Measurements from ENCODE around the gene NEU4. TPM values are rescaled to one million over a fixed set of nuclear protein-coding genes. Genes with fewer than 3 reads are reported as not detected.

NEU4 gene
- total and polyA plus RNA-seq, 9 of the 15 experiments (the other 6 are each of a cell fraction or from before 2014, with no cell fraction given) = 0.01 to 0.40 TPM; not detected in 7

DNA sequence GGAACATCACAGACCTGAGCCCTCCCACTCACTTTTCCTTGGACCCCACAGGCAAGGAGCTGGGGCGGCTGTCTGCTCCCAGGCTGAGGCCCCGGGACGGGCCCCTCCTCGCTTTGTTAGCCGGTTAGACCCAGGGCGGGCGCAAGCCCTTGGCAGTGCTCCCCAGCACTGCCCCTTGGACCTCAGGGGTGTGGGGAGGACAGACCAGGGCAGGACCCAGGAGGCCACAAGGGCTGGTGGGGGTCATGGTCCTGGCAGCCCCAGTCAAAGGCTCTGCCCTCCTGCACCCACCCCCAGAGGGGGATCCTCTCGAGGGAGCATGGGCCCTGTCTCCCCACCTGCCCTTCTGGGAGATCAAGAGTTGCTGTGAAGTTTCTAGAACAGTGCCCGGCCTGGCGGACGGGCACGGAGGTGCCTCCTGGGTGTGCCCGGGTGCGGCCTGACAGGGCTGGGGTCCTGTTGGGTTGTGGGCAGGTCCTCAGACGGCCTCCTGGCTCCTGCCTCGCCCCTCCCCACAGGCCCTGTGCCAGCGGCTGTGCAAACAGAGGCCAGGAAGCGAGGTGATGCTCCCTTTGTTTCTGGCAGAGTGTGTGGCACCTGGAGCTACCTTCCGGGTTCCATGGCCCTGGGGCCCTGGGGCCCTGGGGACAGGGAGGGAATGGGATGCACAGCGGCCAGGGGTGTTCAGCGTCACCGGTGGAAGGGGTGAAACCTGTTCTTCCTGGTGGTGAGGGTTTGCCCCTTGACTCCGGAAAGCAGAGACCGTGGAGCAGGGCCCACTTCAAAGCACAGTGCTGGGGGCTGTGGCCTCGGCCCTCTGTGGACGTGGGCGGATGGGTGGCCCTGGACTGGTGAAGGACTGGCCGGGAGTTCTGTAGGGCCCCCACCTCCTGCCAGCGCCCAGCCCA is 35.2 kb upstream of the NEU4 start (continued):
- TF ChIP-seq GATAD2B (IDR thresholded peaks at IDR 0.05; ENCODE audit: borderline replicate concordance) (no peak), ZNF3 (CRISPR knock-in tag; IDR thresholded peaks at IDR 0.05) (no peak), ZNF668 (CRISPR knock-in tag; IDR thresholded peaks at IDR 0.05) (no peak), SMAD2 (IDR thresholded peaks at IDR 0.05; ENCODE audit: low read depth, low read length) (no peak), NFIX (CRISPR knock-in tag; IDR thresholded peaks at IDR 0.05; ENCODE audit: low read depth) (no peak), SMAD1 (IDR thresholded peaks at IDR 0.05; ENCODE audit: low read depth, low read length, partially characterized antibody) (no peak), ZNF764 (CRISPR knock-in tag; IDR thresholded peaks at IDR 0.05; ENCODE audit: low read depth) (no peak)
- TF ChIP-seq, protein P1, sequence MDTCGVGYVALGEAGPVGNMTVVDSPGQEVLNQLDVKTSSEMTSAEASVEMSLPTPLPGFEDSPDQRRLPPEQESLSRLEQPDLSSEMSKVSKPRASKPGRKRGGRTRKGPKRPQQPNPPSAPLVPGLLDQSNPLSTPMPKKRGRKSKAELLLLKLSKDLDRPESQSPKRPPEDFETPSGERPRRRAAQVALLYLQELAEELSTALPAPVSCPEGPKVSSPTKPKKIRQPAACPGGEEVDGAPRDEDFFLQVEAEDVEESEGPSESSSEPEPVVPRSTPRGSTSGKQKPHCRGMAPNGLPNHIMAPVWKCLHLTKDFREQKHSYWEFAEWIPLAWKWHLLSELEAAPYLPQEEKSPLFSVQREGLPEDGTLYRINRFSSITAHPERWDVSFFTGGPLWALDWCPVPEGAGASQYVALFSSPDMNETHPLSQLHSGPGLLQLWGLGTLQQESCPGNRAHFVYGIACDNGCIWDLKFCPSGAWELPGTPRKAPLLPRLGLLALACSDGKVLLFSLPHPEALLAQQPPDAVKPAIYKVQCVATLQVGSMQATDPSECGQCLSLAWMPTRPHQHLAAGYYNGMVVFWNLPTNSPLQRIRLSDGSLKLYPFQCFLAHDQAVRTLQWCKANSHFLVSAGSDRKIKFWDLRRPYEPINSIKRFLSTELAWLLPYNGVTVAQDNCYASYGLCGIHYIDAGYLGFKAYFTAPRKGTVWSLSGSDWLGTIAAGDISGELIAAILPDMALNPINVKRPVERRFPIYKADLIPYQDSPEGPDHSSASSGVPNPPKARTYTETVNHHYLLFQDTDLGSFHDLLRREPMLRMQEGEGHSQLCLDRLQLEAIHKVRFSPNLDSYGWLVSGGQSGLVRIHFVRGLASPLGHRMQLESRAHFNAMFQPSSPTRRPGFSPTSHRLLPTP (IDR thresholded peaks at IDR 0.05; ENCODE audit: borderline replicate concordance, extremely low read depth, insufficient read length) = no peak
- TF ChIP-seq, protein P2, sequence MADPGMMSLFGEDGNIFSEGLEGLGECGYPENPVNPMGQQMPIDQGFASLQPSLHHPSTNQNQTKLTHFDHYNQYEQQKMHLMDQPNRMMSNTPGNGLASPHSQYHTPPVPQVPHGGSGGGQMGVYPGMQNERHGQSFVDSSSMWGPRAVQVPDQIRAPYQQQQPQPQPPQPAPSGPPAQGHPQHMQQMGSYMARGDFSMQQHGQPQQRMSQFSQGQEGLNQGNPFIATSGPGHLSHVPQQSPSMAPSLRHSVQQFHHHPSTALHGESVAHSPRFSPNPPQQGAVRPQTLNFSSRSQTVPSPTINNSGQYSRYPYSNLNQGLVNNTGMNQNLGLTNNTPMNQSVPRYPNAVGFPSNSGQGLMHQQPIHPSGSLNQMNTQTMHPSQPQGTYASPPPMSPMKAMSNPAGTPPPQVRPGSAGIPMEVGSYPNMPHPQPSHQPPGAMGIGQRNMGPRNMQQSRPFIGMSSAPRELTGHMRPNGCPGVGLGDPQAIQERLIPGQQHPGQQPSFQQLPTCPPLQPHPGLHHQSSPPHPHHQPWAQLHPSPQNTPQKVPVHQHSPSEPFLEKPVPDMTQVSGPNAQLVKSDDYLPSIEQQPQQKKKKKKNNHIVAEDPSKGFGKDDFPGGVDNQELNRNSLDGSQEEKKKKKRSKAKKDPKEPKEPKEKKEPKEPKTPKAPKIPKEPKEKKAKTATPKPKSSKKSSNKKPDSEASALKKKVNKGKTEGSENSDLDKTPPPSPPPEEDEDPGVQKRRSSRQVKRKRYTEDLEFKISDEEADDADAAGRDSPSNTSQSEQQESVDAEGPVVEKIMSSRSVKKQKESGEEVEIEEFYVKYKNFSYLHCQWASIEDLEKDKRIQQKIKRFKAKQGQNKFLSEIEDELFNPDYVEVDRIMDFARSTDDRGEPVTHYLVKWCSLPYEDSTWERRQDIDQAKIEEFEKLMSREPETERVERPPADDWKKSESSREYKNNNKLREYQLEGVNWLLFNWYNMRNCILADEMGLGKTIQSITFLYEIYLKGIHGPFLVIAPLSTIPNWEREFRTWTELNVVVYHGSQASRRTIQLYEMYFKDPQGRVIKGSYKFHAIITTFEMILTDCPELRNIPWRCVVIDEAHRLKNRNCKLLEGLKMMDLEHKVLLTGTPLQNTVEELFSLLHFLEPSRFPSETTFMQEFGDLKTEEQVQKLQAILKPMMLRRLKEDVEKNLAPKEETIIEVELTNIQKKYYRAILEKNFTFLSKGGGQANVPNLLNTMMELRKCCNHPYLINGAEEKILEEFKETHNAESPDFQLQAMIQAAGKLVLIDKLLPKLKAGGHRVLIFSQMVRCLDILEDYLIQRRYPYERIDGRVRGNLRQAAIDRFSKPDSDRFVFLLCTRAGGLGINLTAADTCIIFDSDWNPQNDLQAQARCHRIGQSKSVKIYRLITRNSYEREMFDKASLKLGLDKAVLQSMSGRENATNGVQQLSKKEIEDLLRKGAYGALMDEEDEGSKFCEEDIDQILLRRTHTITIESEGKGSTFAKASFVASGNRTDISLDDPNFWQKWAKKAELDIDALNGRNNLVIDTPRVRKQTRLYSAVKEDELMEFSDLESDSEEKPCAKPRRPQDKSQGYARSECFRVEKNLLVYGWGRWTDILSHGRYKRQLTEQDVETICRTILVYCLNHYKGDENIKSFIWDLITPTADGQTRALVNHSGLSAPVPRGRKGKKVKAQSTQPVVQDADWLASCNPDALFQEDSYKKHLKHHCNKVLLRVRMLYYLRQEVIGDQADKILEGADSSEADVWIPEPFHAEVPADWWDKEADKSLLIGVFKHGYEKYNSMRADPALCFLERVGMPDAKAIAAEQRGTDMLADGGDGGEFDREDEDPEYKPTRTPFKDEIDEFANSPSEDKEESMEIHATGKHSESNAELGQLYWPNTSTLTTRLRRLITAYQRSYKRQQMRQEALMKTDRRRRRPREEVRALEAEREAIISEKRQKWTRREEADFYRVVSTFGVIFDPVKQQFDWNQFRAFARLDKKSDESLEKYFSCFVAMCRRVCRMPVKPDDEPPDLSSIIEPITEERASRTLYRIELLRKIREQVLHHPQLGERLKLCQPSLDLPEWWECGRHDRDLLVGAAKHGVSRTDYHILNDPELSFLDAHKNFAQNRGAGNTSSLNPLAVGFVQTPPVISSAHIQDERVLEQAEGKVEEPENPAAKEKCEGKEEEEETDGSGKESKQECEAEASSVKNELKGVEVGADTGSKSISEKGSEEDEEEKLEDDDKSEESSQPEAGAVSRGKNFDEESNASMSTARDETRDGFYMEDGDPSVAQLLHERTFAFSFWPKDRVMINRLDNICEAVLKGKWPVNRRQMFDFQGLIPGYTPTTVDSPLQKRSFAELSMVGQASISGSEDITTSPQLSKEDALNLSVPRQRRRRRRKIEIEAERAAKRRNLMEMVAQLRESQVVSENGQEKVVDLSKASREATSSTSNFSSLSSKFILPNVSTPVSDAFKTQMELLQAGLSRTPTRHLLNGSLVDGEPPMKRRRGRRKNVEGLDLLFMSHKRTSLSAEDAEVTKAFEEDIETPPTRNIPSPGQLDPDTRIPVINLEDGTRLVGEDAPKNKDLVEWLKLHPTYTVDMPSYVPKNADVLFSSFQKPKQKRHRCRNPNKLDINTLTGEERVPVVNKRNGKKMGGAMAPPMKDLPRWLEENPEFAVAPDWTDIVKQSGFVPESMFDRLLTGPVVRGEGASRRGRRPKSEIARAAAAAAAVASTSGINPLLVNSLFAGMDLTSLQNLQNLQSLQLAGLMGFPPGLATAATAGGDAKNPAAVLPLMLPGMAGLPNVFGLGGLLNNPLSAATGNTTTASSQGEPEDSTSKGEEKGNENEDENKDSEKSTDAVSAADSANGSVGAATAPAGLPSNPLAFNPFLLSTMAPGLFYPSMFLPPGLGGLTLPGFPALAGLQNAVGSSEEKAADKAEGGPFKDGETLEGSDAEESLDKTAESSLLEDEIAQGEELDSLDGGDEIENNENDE (IDR thresholded peaks at IDR 0.05; ENCODE audit: low read depth, low read length) = no peak

All from K562 (cell line).